ENCODE results near the gene BEST1.
"Not testable (repeated sequence)": the region's sequence is repeated elsewhere in the genome, so short reads cannot be mapped to it uniquely, and the experiment has no call there.

Gene BEST1

DNA sequence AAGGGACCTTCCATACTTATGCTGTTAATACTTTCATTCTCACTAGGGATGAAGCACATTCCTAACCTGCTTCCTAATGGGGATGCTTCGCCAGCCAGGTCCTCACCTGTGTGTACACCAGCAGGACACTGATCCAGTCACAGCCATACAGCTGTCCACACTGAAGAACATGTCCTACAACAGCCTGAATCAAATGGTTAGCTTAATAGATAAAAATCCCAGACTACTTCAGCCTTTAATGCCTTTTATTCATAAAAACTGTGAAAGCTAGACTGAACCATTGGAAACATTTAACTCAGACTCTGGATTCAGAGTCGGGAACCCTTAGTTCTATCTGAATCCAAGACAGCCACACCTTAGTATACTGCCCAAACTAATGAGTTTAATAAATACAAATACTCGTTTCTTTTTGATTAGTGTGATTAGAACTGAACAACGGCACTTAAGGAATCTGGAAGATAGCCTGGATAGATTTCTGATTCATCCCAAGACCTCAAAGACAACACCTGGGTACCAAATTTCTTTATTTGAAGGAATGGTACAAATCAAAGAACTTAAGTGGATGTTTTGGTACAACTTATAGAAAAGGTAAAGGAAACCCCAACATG, 14.0 kb downstream of the BEST1 start:
- no peak for DNase-seq (ENCODE audit: low spot score)

- DNase-seq (ENCODE audit: low spot score), result not testable (repeated sequence)
Measured at GRCh38 chr11:61964666-61965271, 14.6 kb downstream of the BEST1 start.

DNA sequence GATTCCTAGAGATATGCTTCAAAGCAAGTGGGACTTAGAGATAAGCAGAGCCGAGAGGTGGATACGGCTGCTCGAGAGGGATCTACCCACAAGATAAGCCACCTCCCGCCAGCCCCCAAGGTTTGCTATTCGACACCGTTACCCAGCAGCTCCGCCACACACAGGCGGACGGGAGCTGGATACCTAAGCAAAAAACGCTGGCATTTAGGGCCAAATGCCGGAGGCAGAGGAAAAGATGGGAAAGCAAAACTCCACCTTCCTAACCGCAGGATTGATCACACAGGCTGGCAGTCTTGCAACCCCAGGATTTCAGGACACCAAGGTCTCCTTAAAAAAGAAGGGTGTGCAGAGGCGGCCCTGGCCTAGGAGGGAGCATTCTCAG, 16.6 kb downstream of the BEST1 start:
- DNase-seq (ENCODE audit: low spot score), result peak; percentile 32

DNA sequence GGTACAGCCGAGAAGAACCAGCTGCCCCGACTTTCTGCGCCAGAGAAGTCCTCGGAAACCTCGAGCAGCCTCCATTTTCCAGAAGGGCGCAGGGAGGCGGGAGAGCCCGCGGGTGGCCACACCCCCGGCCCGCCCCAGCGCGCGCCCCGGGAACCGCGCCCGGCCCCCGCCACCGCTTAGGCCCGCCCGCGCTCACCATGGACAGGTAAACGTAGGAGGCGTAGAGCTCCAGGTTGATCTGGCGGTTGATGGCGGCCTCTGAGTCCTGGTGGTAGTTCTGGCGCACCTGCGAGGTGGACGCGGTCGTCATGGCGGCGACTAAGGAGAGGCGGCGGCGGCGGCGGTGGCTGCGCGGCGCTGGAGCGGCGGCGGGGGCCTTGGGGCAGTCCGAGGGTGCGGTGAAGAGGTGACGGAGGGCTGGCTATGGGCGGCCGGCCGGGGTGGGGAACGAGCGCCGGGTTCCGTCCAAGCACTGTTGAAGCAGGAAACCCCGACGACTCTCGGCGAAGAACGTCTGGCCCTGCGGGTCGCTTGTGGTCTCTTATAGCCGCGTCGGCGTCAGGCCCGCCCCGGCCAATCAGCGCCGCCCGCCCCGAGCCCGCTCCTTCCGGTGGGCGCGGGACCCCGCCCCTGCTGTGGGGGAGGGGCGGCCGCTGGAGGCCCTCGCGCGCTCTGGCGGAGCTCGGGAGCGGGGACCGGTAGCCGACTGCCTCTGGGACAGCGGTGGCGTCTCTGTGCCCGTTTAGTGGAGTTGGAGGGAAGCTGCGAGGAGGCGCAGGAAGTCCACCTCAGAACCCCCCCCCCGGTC, 17.2 kb downstream of the BEST1 start, which contains the start of gene FTH1:
FTH1 (minus strand) TSS at position 519 of the 808 bp plus-strand sequence; CDS start at position 310, 209 bp downstream.
- DNase-seq (ENCODE audit: low spot score), result peak; percentile 98

DNA sequence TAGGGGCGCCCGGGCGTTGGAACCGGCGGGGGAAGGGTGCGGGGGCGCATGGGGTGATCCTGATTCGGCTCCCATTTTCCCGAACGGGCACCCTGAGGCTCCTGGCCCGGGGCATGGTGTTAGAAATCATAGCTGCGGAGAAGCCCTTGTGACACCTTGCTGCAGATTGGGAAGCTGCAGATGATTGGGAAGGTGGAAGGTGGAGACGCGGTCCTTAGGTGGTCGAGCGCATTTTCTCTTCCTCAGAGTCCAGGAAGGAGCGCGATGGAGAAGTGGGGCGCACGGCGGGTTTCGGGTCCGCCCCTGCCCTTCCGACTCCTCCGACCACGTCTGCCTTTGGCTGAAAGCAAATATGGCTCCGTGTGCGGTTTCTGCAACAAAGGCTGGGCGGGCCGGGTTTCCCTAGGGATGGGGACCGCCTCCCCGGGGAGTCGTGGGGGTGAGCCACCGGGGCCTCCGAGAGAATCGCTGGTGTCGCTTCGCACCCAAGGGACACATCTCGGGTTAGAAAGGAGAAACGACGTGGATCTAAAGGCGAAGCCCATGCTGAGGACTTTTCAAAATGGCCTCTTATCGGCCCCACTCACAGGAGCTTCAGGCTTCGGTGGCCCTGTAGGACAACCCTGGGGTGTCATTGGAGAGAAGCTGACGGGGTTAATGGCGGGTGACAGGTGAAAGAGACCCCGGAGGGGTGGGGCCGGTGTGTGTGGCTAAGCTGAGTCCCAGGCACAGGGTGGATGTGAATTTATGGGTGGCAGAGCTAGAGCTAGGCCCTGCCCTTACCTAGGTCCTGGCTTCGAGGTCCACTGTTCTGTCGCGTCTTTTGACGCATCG, 18.0 kb downstream of the BEST1 start:
- DNase-seq (ENCODE audit: low spot score), result peak; percentile 79

DNA sequence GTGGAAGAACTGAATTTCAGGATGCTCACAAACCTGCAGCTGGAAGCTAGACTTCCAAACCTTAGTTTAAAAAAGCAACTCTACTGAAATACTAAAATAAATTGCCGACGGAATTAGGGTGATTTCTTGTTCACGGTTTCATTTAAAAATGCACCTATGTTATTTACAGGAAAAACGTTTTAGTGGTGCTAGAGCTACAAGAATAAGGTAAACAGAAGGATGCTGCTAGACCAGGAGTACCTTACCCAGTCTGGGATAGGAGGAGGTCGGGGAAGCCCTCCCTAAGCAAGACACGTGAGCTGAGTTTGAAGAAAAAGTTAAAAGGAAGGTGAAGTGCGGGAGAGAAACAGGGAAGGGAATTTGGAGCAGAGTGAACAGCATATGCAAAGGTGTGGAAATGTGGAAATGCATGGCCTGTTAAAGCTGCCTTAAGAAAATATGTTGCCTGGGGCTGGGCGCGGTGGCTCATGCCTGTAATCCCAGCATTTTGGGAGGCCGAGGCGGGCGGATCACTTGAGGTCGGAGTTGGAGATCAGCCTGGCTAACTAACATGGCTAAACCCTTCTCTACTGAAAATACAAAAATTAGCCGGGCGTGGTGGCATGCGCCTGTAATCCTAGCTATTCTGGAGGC, 18.7 kb downstream of the BEST1 start:
- no peak for DNase-seq (ENCODE audit: low spot score)

GRCh38 chr11:61969391-61969758, 19.2 kb downstream of the BEST1 start:
- DNase-seq (ENCODE audit: low spot score), result no peak

DNA sequence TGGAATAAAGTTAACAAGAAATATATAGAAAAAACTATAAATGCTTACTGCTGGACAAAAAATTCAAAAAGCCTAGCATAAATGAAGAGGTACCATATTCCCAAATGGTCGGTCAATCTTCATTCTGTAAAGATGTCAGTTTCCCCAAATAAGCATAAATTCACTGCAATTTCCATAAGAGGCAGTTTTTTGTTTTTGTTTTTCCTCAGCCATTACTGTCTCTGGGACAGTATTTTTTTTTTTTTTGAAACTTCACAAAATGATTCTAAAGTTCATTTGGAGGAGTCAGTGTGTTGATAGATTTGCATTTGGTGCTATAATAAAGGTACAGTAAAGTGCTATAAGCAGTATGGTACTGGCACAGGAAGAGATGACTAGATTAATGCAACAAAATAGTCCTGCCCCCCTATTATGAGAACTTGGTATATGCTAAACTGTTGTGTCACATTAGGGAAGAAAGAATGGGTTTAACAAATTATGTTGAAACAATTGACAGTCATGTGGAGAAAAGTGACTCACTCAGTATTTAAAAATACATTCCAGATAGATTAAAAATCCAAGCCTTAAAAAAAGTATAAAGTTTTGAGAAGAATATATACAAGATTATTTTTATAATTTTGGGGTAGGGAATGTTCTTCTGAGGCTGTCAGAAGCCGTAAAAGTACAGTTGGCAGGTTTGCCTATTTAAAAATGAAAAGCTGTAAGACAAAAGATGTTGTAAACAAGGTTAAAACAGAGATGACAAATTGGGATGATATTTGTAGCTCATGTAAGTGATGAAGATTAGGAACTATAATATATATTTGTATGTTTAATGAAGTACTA, 19.9 kb downstream of the BEST1 start:
- DNase-seq (ENCODE audit: low spot score), result no peak

DNA sequence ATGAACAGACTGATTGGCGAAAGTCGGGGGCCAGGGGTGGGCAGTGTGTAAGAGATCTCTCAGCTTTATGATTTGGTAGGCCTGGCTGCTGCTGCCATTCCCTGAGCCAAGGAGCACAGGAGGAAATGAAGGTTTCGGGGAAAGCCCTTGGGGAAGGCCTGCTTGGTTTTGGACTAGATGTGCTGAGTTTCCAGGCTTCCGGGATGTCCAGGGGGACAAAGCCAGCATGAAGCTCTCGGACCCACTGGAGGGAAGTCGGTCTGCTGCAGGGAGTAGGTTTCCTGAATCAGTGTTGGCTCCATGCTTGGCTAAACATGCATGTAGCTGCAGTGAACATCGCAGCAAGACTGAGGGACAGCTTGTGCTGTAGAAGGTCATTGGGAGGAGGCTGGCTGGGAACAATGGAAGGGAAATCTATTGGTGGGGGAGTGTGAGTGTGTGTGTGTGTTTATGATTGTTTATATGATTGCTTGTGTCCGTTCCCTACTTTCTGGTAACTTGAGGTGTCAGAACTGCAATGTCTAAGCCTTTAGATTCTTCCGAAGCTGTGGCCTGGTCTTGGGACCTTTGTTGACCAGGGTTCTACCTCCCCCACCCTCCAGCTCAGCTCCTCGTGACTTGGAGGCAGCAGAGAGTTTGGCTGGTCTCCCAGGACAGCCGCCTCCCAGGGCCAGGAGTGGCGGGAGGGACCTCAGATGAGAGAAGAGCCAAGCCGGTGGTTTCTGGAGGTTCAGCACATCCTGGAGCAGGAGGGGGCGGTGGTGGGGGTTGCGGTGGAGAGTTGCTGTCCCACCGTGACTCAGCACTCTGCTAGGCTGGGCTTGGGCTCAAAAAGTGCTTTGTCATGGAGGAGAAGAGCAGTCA, 21.3 kb downstream of the BEST1 start:
- DNase-seq (ENCODE audit: low spot score), result peak; percentile 56

- no peak for DNase-seq (ENCODE audit: low spot score)
Measured at GRCh38 chr11:61972112-61972671, 22.0 kb downstream of the BEST1 start.

GRCh38 chr11:61972672-61973475, 22.7 kb downstream of the BEST1 start:
- DNase-seq (ENCODE audit: low spot score), result no peak

GRCh38 chr11:61973476-61974162, 23.5 kb downstream of the BEST1 start:
- peak; percentile 14 for DNase-seq (ENCODE audit: low spot score)

- peak; percentile 10 for DNase-seq (ENCODE audit: low spot score)
Measured at GRCh38 chr11:61974766-61975631, 24.8 kb downstream of the BEST1 start.

- DNase-seq (ENCODE audit: low spot score), result no peak
Measured at GRCh38 chr11:61975638-61976419, 25.7 kb downstream of the BEST1 start.

- DNase-seq (ENCODE audit: low spot score), result no peak
Measured at GRCh38 chr11:61976420-61976800, 26.3 kb downstream of the BEST1 start.

DNA sequence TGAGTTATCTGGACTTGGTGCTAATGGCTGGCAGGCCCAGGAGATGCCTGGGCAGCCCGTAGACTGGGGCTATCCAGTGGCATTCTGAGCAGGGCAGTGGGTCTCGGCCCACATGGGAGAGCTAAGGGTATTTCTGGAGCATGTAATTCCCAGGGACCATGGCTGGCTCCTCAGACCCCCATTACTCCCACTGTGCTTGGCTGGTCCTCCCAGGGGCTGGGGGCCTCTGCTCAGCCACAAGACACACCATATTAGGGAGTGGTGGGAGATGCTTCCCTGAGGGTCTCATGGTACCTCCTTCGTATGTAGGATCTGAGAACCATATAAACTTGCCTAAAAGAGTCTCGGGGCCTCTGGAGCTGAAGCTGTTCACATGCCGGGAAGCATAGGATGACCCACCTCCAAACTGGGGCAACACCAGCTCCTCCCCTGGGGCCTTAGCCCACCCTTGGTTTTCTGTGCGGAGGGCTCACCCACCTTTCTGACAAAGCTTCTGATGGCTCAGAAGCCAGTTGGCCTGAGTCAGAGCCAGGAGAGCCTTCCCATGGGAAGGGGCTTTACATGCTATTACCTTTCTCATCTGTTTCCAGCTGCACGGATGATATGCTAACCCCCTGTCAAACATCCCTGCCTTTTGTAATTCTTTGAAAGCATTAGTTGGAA, 26.8 kb downstream of the BEST1 start:
- DNase-seq (ENCODE audit: low spot score), result peak; percentile 25
